Endothelial cell (in vitro differentiated cells): Measurements from ENCODE around the gene GALNT3. TPM values are rescaled to one million over a fixed set of nuclear protein-coding genes. Genes with fewer than 3 reads are reported as not detected.

Experiments
- DNase-seq: peaks from one replicate; pipeline ENCODE4 v3.0.0; 2021; ENCODE audit warnings: low spot score
- H3K27ac Mint-ChIP-seq: one replicate; pipeline ENCODE4 v1.8.0; 2021; ENCODE audit warnings: mixed read lengths, inconsistent platforms; ENCODE audit not compliant: unreplicated experiment
- H3K27me3 Mint-ChIP-seq: one replicate; pipeline ENCODE4 v1.8.0; 2021; ENCODE audit warnings: mild to moderate bottlenecking, moderate library complexity, mixed read lengths, inconsistent platforms; ENCODE audit not compliant: unreplicated experiment
- H3K36me3 Mint-ChIP-seq: one replicate; pipeline ENCODE4 v1.8.0; 2021; ENCODE audit warnings: mild to moderate bottlenecking, low read depth, mixed read lengths, inconsistent platforms; ENCODE audit not compliant: unreplicated experiment
- H3K4me1 Mint-ChIP-seq: one replicate; pipeline ENCODE4 v1.8.0; 2021; ENCODE audit warnings: mild to moderate bottlenecking, mixed read lengths, inconsistent platforms; ENCODE audit not compliant: unreplicated experiment
- H3K4me3 Mint-ChIP-seq: one replicate; pipeline ENCODE4 v1.8.0; 2021; ENCODE audit warnings: mild to moderate bottlenecking, mixed read lengths, inconsistent platforms; ENCODE audit not compliant: unreplicated experiment
- H3K9me3 Mint-ChIP-seq: one replicate; pipeline ENCODE4 v1.8.0; 2021; ENCODE audit warnings: mixed read lengths, inconsistent platforms; ENCODE audit not compliant: unreplicated experiment
- total RNA-seq: library from RNA; stranded (reverse); fragmentation: NEBNext Ultra II Directional; extraction: Animal tissue kit (Norgen Biotek cat#: 25700); gene quantifications from one replicate; pipeline ENCODE4 v1.2.1, GENCODE V29; 2021; ENCODE audit not compliant: unreplicated experiment
- TF ChIP-seq, protein P1 (sequence below): fragments of 200-600 bp; sonication (generic); IDR thresholded peaks from one replicate; pipeline ENCODE4 v1.5.0; 2021; ENCODE audit warnings: antibody characterized with exemption; ENCODE audit not compliant: unreplicated experiment

Gene GALNT3
- total RNA-seq, 1 donor from 2014 or later = 3.6 TPM

GRCh38 chr2:165820296-165820695 lies 26.2 kb upstream of the GALNT3 start:
- no peaks in the 10 kb centered on the region for H3K27me3 Mint-ChIP-seq
- H3K4me3 Mint-ChIP-seq = no peak overlapping the region
- H3K4me1 Mint-ChIP-seq = peaks cover 17% of the 10 kb centered on the region
- no peak for DNase-seq
- H3K9me3 Mint-ChIP-seq = no peaks in the 10 kb centered on the region
- TF ChIP-seq, protein P1, sequence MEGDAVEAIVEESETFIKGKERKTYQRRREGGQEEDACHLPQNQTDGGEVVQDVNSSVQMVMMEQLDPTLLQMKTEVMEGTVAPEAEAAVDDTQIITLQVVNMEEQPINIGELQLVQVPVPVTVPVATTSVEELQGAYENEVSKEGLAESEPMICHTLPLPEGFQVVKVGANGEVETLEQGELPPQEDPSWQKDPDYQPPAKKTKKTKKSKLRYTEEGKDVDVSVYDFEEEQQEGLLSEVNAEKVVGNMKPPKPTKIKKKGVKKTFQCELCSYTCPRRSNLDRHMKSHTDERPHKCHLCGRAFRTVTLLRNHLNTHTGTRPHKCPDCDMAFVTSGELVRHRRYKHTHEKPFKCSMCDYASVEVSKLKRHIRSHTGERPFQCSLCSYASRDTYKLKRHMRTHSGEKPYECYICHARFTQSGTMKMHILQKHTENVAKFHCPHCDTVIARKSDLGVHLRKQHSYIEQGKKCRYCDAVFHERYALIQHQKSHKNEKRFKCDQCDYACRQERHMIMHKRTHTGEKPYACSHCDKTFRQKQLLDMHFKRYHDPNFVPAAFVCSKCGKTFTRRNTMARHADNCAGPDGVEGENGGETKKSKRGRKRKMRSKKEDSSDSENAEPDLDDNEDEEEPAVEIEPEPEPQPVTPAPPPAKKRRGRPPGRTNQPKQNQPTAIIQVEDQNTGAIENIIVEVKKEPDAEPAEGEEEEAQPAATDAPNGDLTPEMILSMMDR = no peak
- H3K36me3 Mint-ChIP-seq = no peaks in the 10 kb centered on the region
- no peak overlapping the region for H3K27ac Mint-ChIP-seq

DNA sequence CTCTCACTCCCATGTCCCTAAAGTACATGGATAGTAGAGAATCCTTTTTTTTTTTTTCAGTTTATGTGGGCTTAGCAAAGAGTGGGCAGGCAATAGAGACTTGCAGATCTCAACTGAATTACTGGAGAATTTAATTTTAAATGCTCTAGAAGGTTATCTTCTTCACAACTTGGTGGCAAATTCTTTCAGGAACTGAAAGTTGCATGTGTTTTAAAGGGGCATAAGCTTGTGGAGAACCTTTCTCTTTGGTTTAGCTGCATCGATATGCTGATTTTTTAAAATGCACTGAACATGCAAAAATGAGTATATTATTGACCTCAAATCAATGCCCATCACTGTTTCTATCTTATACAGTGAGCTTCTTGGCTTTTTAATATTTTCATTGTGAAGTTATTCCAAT lies 24.9 kb upstream of the GALNT3 start:
- Mint-ChIP-seq H3K36me3 (no peaks in the 10 kb centered on the region), H3K4me3 (no peak overlapping the region), H3K9me3 (no peaks in the 10 kb centered on the region), H3K27ac (no peak overlapping the region), H3K27me3 (no peaks in the 10 kb centered on the region), H3K4me1 (peaks cover 10% of the 10 kb centered on the region)
- TF ChIP-seq, protein P1 = no peak
- DNase-seq = no peak

DNA sequence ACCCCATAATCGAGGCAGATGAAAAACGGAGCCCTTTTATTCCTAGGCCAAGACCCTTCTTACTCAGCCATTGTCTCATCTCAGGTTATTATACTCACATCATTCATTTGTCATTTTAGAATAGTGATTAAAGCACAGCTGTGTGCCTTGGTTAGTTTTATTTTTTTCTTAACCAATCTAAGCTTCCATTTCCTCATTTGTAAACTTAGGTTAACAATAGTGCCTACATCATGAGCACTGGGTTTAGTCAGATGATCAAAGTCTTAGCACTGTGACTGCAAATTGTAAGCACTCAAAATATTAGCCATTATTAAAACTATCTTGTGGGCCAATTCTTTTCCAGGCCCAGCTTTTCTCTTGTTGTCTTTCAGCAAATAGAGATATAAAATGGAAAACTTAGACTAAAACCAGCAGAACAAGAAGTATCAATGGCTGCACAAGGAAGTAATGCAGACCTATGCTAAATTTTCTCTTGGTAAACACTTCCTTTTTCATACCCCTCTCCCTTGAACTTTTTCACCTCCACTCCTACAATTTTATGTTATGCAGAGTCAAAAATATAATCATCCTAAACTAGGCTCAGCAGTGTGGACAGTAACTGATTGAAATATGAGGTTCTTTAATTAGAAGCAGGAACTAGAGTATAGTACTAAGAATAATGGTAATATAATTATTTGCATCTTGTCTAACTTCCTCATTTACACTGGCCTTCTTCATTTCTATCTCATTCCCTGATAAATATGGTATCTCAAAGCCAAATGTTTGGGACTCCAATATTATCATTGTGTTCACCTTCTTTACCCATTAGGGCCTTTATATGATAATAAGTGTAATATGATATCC lies 21.5 kb upstream of the GALNT3 start:
- Mint-ChIP-seq H3K27ac (no peak overlapping the region), H3K36me3 (peaks cover 5% of the 10 kb centered on the region), H3K9me3 (no peaks in the 10 kb centered on the region), H3K4me1 (peaks cover 6% of the 10 kb centered on the region), H3K4me3 (no peak overlapping the region), H3K27me3 (no peaks in the 10 kb centered on the region)
- TF ChIP-seq, protein P1 = no peak
- no peak for DNase-seq

DNA sequence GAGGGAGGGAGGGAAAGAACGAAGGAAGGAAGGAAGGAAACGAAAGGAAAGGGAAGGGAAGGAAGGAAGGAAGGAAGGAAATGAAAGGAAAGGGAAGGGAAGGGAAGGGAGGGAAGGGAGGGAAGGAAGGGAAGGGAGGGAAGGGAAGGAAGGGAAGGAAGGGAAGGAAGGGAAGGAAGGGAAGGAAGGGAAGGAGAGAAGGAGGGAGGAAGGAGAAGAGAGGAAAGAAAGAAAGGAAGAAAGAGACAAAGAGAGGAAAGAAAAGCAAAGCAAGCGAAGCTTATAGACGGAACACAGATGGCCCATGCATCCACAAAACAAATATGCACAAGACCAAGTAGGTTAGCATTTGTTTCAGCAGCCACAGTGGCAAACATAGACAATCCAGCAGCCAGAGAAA lies 20.4 kb upstream of the GALNT3 start:
- Mint-ChIP-seq H3K4me1 (peaks cover 6% of the 10 kb centered on the region), H3K27ac (no peak overlapping the region), H3K4me3 (no peak overlapping the region), H3K27me3 (no peaks in the 10 kb centered on the region), H3K9me3 (no peaks in the 10 kb centered on the region), H3K36me3 (peaks cover 5% of the 10 kb centered on the region)
- TF ChIP-seq, protein P1 = no peak
- no peak for DNase-seq

DNA sequence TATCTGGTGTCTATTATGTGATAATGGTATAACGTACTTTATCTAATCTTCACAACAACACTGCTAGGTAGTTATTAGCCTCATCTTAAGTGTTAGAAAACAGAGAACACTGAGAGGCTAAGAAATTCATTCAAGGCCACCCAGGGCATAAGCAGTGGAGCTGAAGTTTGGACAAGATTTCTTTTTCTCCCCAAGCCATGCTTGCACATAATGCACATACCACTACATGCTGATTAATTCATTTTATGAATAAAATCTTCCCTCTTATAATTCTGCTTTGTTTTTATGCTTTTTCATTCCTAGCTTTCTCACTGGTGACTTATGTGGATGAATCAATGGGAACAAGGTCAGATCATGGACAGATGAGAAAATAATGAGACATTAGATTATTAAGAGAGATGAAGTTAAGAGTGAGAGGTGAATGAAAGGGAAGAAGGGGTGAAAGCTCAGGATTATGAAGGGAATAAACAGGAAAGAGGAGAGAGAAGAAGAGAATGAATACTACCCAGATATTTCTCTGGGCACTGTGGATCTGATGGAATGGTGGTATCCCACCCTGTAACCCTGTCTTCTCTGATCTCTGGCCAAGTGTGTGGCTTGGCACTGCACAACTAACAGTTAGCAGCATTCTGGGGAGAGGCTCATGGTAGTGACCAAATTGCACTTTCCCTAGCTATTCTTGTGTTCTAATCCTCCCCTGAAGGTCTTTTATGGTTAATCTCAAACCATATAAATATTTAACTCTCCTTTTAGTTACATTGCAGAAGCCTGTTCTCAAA lies 17.7 kb upstream of the GALNT3 start:
- Mint-ChIP-seq H3K27ac (no peak overlapping the region), H3K4me1 (no peaks in the 10 kb centered on the region), H3K4me3 (no peak overlapping the region), H3K36me3 (peaks cover 5% of the 10 kb centered on the region), H3K9me3 (no peaks in the 10 kb centered on the region), H3K27me3 (no peaks in the 10 kb centered on the region)
- TF ChIP-seq, protein P1 = no peak
- DNase-seq = no peak
